PC-3 (cell line): ENCODE data around the gene FN1. TPM values are rescaled to one million over a fixed set of nuclear protein-coding genes. Genes with fewer than 3 reads are reported as not detected.
"Not testable (repeated sequence)": the region's sequence is repeated elsewhere in the genome, so short reads cannot be mapped to it uniquely, and the experiment has no call there.

Experiments used
- ATAC-seq: fragments of 200-7000 bp; cut with Tn5 transposase; 2 replicates; pipeline ENCODE4 v1.9.1; 2020; ENCODE audit warnings: mild to moderate bottlenecking, moderate library complexity
- BruUV-seq: library from RNA; stranded (reverse); fragments of 400-500 nt; replicated peaks from 2 replicates; lab custom pipeline; 2021; lab: Mats Ljungman, UMichigan
- CTCF ChIA-PET: fragments of 300-600 bp; sonication (Branson Sonifier 250); formaldehyde crosslinking; loops from one replicate; lab custom pipeline; 2022; ENCODE audit warnings: antibody characterized with exemption; lab: Charles Lee
- POLR2A ChIA-PET: fragments of 300-600 bp; sonication (Branson Sonifier 250); formaldehyde crosslinking; loops from one replicate; lab custom pipeline; 2022; ENCODE audit warnings: antibody characterized with exemption; ENCODE audit not compliant: unreplicated experiment; lab: Charles Lee
- DNase-seq: peaks from one replicate; pipeline ENCODE4 v3.0.0-alpha.2; 2015
- H2AFZ ChIP-seq: fragments of 300-600 bp; sonication (generic); 2 replicates; pipeline ENCODE4 v1.6.0; 2016; ENCODE audit warnings: antibody characterized with exemption, low read length
- H3F3A ChIP-seq: fragments of 300-600 bp; sonication (generic); one replicate; pipeline ENCODE4 v1.6.0; 2017; ENCODE audit warnings: antibody characterized with exemption, low read length, control low read depth, mild to moderate bottlenecking; ENCODE audit not compliant: unreplicated experiment
- H3K27ac ChIP-seq: fragments of 300-600 bp; sonication (generic); 2 replicates; pipeline ENCODE4 v1.5.1; 2016; ENCODE audit warnings: mild to moderate bottlenecking, low read length
- H3K27me3 ChIP-seq: fragments of 300-600 bp; sonication (generic); 2 replicates; pipeline ENCODE4 v1.6.1; 2016; ENCODE audit warnings: low read length, mixed read lengths
- H3K36me3 ChIP-seq: fragments of 300-600 bp; sonication (generic); 2 replicates; pipeline ENCODE4 v1.6.1; 2016; ENCODE audit warnings: low read depth, mixed run types, low read length, mixed read lengths
- H3K4me1 ChIP-seq: fragments of 300-600 bp; sonication (generic); 2 replicates; pipeline ENCODE4 v1.5.1; 2016; ENCODE audit warnings: low read length; ENCODE audit not compliant: insufficient read depth
- H3K4me2 ChIP-seq: fragments of 300-600 bp; sonication (generic); 2 replicates; pipeline ENCODE4 v1.6.0; 2016; ENCODE audit warnings: low read length
- H3K4me3 ChIP-seq: fragments of 300-600 bp; sonication (generic); 2 replicates; pipeline ENCODE4 v1.5.1; 2016; ENCODE audit warnings: mild to moderate bottlenecking, low read length, mixed read lengths
- H3K79me2 ChIP-seq: fragments of 300-600 bp; sonication (generic); 2 replicates; pipeline ENCODE4 v1.6.1; 2017; ENCODE audit warnings: low read length, mixed read lengths
- H3K9ac ChIP-seq: fragments of 300-600 bp; sonication (generic); 2 replicates; pipeline ENCODE4 v1.6.0; 2016; ENCODE audit warnings: mild to moderate bottlenecking, low read length
- H3K9me2 ChIP-seq: fragments of 300-600 bp; sonication (generic); replicated peaks from 2 replicates; pipeline ENCODE4 v1.6.1; 2016; ENCODE audit warnings: mixed run types, low read length, mixed read lengths
- H3K9me3 ChIP-seq: fragments of 300-600 bp; sonication (generic); 2 replicates; pipeline ENCODE4 v1.6.1; 2016; ENCODE audit warnings: low read length, mixed read lengths
- H4K20me1 ChIP-seq: fragments of 300-600 bp; sonication (generic); 2 replicates; pipeline ENCODE4 v1.6.1; 2016; ENCODE audit warnings: low read length, mixed read lengths
- EZH2 ChIP-seq: fragments of 300-600 bp; sonication (generic); IDR thresholded peaks from one replicate; pipeline ENCODE4 v1.6.1; 2017; ENCODE audit warnings: antibody characterized with exemption, mild to moderate bottlenecking, low read length; ENCODE audit not compliant: unreplicated experiment
- EZH2phosphoT487 ChIP-seq: fragments of 300-600 bp; sonication (generic); IDR thresholded peaks from 2 replicates; pipeline ENCODE4 v1.6.1; 2018; ENCODE audit warnings: mild to moderate bottlenecking, antibody characterized with exemption, low read length, borderline replicate concordance
- intact Hi-C: fragments of 100-400 bp; cut with micrococcal nuclease; formaldehyde crosslinking; loops from 2 replicates; pipeline ENCODE4 v1.9.0; 2023
- total RNA-seq: library from RNA; depleted of rRNA; stranded (reverse); fragments of >200 nt; gene quantifications from 2 replicates; pipeline ENCODE4 v1.2.3, GENCODE V29; 2014
- TF ChIP-seq, protein P1 (sequence below): fragments of 300-600 bp; sonication (generic); conservative IDR thresholded peaks from 2 replicates; pipeline ENCODE4 v1.5.1; 2017; ENCODE audit warnings: antibody characterized with exemption, low read depth, mild to moderate bottlenecking, low read length

The FN1 gene
- total RNA-seq, 1 experiment from 2014 or later = 220 TPM

DNA sequence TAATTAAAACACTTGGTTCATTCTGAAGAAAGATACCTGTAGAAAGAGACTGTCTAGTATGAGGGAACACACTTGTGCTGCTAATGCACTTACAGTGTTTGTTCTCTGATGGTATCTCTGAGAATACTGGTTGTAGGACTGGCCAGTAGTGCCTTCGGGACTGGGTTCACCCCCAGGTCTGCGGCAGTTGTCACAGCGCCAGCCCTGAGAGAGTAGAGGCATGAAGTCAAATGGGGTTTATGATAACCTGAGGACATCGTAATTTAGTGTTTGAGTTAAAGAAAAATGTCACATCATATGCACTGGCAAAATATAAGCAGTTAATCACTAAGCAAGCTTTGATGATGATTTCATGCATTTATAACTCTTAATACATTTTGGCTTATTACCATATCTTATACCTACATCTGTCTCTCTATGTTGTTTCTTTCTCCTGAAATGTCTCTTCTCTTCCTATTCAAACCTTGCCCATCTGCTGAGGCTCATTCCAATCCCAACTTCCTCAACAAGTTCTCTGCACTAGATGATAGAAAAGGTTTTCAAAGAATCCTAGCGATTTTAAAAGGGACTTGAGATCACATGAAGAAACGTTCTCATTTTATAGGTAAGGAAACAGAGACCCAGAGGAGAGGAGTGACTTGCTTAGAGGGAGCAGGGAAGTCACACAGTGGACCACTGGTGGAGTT, 73.8 kb downstream of the FN1 start:
- H3K4me1 ChIP-seq = no peaks in the 10 kb centered on the region
- H3K36me3 ChIP-seq = peaks cover 47% of the 10 kb centered on the region; the same call in 1 of the 2 replicates
- intact Hi-C loops = no loop called here
- no peaks in the 10 kb centered on the region for H4K20me1 ChIP-seq
- CTCF ChIA-PET = no interaction called here
- no peaks in the 10 kb centered on the region for H3K9me2 ChIP-seq
- ATAC-seq = no peak
- no peaks in the 10 kb centered on the region for H3K9me3 ChIP-seq
- no peak overlapping the region for H3K27ac ChIP-seq
- POLR2A ChIA-PET = no interaction called here
- H3K9ac ChIP-seq = no peak overlapping the region
- no peaks in the 10 kb centered on the region for H3K27me3 ChIP-seq
- DNase-seq = no peak
- H3F3A ChIP-seq = no peaks in the 10 kb centered on the region
- no peak overlapping the region for H3K4me3 ChIP-seq
- H3K79me2 ChIP-seq = no peaks in the 10 kb centered on the region
- no peak overlapping the region for H3K4me2 ChIP-seq
- H2AFZ ChIP-seq = no peak overlapping the region
- no TSS peak for BruUV-seq
- TF ChIP-seq, protein P1, sequence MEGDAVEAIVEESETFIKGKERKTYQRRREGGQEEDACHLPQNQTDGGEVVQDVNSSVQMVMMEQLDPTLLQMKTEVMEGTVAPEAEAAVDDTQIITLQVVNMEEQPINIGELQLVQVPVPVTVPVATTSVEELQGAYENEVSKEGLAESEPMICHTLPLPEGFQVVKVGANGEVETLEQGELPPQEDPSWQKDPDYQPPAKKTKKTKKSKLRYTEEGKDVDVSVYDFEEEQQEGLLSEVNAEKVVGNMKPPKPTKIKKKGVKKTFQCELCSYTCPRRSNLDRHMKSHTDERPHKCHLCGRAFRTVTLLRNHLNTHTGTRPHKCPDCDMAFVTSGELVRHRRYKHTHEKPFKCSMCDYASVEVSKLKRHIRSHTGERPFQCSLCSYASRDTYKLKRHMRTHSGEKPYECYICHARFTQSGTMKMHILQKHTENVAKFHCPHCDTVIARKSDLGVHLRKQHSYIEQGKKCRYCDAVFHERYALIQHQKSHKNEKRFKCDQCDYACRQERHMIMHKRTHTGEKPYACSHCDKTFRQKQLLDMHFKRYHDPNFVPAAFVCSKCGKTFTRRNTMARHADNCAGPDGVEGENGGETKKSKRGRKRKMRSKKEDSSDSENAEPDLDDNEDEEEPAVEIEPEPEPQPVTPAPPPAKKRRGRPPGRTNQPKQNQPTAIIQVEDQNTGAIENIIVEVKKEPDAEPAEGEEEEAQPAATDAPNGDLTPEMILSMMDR = no peak

DNA sequence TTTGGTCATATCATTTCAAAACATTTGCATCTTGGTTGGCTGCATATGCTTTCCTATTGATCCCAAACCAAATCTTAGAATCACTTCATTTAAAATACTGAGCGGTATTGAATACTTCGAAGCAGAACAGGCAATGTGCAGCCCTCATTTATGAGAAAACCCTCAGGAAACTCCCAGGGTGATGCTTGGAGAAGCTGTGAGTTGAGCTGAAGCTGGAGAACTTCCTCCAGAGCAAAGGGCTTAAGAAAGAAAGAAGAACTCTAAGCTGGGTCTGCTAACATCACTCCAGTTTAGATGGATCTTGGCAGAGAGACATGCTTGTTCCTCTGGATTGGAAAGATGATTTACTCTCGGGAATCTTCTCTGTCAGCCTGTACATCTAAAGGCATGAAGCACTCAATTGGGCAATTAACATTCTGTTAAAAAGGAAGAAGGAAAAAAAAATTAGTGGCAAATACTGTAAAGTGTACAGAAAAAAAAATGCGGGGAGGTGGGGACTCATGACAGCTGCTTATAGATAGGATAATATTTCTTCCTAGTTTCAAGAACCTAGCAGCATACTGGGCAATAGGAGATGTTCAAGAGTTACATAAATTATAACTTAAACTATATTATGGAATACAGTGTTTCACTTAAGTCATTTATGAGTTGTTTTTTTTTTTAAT, 74.5 kb downstream of the FN1 start:
- H3K9me2 ChIP-seq = no peaks in the 10 kb centered on the region
- POLR2A ChIA-PET = no interaction called here
- no peak overlapping the region for H3K4me3 ChIP-seq
- ATAC-seq (no peak), DNase-seq (no peak)
- no peak overlapping the region for H2AFZ ChIP-seq
- H3K9ac ChIP-seq = no peak overlapping the region
- CTCF ChIA-PET = no interaction called here
- intact Hi-C loops = no loop called here
- no peaks in the 10 kb centered on the region for H4K20me1 ChIP-seq
- TSS peak; percentile 93 for BruUV-seq
- no peaks in the 10 kb centered on the region for H3K4me1 ChIP-seq
- H3K9me3 ChIP-seq = no peaks in the 10 kb centered on the region
- no peaks in the 10 kb centered on the region for H3K27me3 ChIP-seq
- no peaks in the 10 kb centered on the region for H3F3A ChIP-seq
- TF ChIP-seq EZH2 = no peak
- TF ChIP-seq, protein P1 = no peak
- TF ChIP-seq EZH2phosphoT487 = no peak
- no peak overlapping the region for H3K27ac ChIP-seq
- peaks cover 42% of the 10 kb centered on the region; the same call in 1 of the 2 replicates for H3K36me3 ChIP-seq
- no peak overlapping the region for H3K4me2 ChIP-seq
- no peaks in the 10 kb centered on the region for H3K79me2 ChIP-seq

- Histone ChIP-seq H3F3A (no peaks in the 10 kb centered on the region), H3K4me2 (no peak overlapping the region), H3K36me3 (peaks cover 42% of the 10 kb centered on the region; the same call in 1 of the 2 replicates), H3K27me3 (no peaks in the 10 kb centered on the region), H3K9me2 (no peaks in the 10 kb centered on the region), H3K9me3 (no peaks in the 10 kb centered on the region), H3K4me1 (no peaks in the 10 kb centered on the region), H3K79me2 (no peaks in the 10 kb centered on the region), H3K9ac (no peak overlapping the region), H4K20me1 (no peaks in the 10 kb centered on the region), H3K27ac (no peak overlapping the region), H3K4me3 (no peak overlapping the region), H2AFZ (no peak overlapping the region)
- intact Hi-C loops = no loop called here
- ChIA-PET POLR2A (no interaction called here), CTCF (no interaction called here)
- no peak for TF ChIP-seq EZH2
- no peak for TF ChIP-seq EZH2phosphoT487
- TF ChIP-seq, protein P1 = no peak
- BruUV-seq = no TSS peak
- ATAC-seq (no peak), DNase-seq (no peak)
Measured at GRCh38 chr2:215360596-215360995, 75.3 kb downstream of the FN1 start.

GRCh38 chr2:215360059-215360458, 75.8 kb downstream of the FN1 start:
- H3K27ac ChIP-seq, intact Hi-C loops, H3K9me2 ChIP-seq, H4K20me1 ChIP-seq, DNase-seq, H3K9ac ChIP-seq, H3K79me2 ChIP-seq, CTCF ChIA-PET, H3F3A ChIP-seq, H3K4me2 ChIP-seq, BruUV-seq, H3K4me1 ChIP-seq, ATAC-seq, POLR2A ChIA-PET, H3K4me3 ChIP-seq, H3K9me3 ChIP-seq, H3K27me3 ChIP-seq, H2AFZ ChIP-seq: not testable (repeated sequence)
- H3K36me3 ChIP-seq = peaks cover 38% of the 10 kb centered on the region; the same call in 1 of the 2 replicates
